Prostate gland (tissue), 2 donors: Measurements from ENCODE around the gene ZNF609. TPM values are rescaled to one million over a fixed set of nuclear protein-coding genes. Genes with fewer than 3 reads are reported as not detected.
"Not testable (repeated sequence)": the region's sequence is repeated elsewhere in the genome, so short reads cannot be mapped to it uniquely, and the experiment has no call there.

Experiments used
- DNase-seq: peaks from one replicate; pipeline ENCODE4 v3.0.0-alpha.2; 2019; ENCODE audit warnings: low spot score
- H3K27ac ChIP-seq, 2 donors: fragments of 200-600 bp; sonication (generic); 2 replicates each; pipeline ENCODE4 v1.5.1; 2017 to 2019
- H3K27me3 ChIP-seq: fragments of 200-600 bp; sonication (generic); replicated peaks from 2 replicates; pipeline ENCODE4 v1.5.1; 2019; ENCODE audit not compliant: insufficient read depth
- H3K36me3 ChIP-seq, 2 donors: fragments of 200-600 bp; sonication (generic); 1 replicate in 1 of 2; 2 replicates in 1 of 2; pipeline versions ENCODE4 v1.5.1 to v1.8.1; 2017 to 2019
- H3K4me1 ChIP-seq: fragments of 200-600 bp; sonication (generic); replicated peaks from 2 replicates; pipeline ENCODE4 v1.5.1; 2019
- H3K4me3 ChIP-seq, 2 donors: fragments of 200-600 bp; sonication (generic); 2 replicates each; pipeline ENCODE4 v1.5.1; 2017 to 2019
- H3K9me3 ChIP-seq: fragments of 200-600 bp; sonication (generic); 2 replicates; pipeline ENCODE4 v1.5.1; 2017
- POLR2A ChIP-seq: fragments of 450-650 bp; IDR thresholded peaks from one replicate; pipeline ENCODE4 v1.6.1; 2016; ENCODE audit warnings: antibody characterized with exemption, mild to moderate bottlenecking
- POLR2AphosphoS5 ChIP-seq: sonication (generic); formaldehyde crosslinking; IDR thresholded peaks from one replicate; pipeline ENCODE4 v1.6.1; 2017; ENCODE audit warnings: antibody characterized with exemption
- WGBS: methylation state at CpG from one replicate; pipeline ENCODE4 v1.1.5; 2018; 5-methylcytosine and 5-hydroxymethylcytosine counted together
- intact Hi-C: fragments of 100-400 bp; cut with DNase I; formaldehyde crosslinking; loops from one replicate; pipeline ENCODE4 v1.14.2; 2022
- total RNA-seq, 2 donors: library from RNA; depleted of rRNA; stranded (reverse); fragments of >200 nt; gene quantifications; one replicate each; pipeline ENCODE4 v1.1.0, GENCODE V29; 2016
- TF ChIP-seq, protein P1 (sequence below), 4 experiments: fragments of 200-600 bp in 2 of 4; fragments of 450-650 bp in 2 of 4; sonication (generic) in 2 of 4; IDR thresholded peaks; 1 replicate in 3 of 4; 2 replicates in 1 of 4; pipeline ENCODE4 v1.5.1; 2016 to 2019; ENCODE audit warnings: antibody characterized with exemption in 4 of 4, mild to moderate bottlenecking in 2 of 4, moderate library complexity in 2 of 4

The ZNF609 gene
- total RNA-seq, 2 donors from 2014 or later = 29.1 to 45.7 TPM

DNA sequence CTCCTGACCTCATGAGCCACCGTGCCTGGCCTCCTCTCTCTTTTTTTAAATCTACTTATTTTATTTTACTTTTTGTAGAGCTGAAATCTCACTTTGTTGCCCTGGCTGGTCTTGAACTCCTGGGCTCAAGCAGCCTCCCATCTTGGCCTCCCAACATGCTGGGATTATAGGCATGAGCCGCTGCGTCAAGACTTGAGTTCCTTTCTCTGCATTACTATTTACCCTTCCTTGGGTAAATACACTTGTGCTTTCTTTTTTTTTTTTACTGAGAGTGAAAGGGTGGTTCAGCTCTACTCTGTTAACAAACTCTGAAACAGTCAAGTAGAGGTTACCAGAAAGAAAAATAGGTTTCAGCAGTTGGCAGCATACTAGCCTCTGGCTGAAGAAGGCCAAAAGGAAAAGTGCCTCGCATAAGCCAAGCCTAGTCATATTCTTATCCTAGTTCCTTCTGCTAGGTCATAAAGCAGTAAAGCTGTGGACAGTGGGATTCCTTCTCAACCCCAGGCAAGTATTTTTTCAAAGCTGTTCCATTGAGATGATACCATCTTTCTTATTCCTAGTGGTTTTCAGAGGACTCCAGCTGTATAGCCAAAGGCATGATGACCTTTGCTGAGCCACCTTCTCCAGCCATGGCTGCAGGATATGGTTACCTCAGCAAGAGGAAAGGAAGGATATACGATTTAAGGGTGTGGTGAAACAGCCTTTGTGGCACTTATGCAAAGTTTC, 179.9 kb downstream of the ZNF609 start:
- peak overlapping the region; percentile 27 to 61 for H3K27ac ChIP-seq
- peak; percentile 28 for DNase-seq
- intact Hi-C loops = no loop called here
- WGBS = 56% methylated on average over 5 of the region's 5 CpGs
- no peaks in the 10 kb centered on the region for H3K4me1 ChIP-seq
- H3K27me3 ChIP-seq = no peaks in the 10 kb centered on the region
- no peaks in the 10 kb centered on the region for H3K9me3 ChIP-seq
- H3K36me3 ChIP-seq = no peaks in the 10 kb centered on the region
- H3K4me3 ChIP-seq = no peak overlapping the region
- TF ChIP-seq POLR2AphosphoS5 = peak; percentile 58
- TF ChIP-seq POLR2A = no peak
- TF ChIP-seq, protein P1, sequence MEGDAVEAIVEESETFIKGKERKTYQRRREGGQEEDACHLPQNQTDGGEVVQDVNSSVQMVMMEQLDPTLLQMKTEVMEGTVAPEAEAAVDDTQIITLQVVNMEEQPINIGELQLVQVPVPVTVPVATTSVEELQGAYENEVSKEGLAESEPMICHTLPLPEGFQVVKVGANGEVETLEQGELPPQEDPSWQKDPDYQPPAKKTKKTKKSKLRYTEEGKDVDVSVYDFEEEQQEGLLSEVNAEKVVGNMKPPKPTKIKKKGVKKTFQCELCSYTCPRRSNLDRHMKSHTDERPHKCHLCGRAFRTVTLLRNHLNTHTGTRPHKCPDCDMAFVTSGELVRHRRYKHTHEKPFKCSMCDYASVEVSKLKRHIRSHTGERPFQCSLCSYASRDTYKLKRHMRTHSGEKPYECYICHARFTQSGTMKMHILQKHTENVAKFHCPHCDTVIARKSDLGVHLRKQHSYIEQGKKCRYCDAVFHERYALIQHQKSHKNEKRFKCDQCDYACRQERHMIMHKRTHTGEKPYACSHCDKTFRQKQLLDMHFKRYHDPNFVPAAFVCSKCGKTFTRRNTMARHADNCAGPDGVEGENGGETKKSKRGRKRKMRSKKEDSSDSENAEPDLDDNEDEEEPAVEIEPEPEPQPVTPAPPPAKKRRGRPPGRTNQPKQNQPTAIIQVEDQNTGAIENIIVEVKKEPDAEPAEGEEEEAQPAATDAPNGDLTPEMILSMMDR (IDR thresholded peaks at IDR 0.05) = no peak

DNA sequence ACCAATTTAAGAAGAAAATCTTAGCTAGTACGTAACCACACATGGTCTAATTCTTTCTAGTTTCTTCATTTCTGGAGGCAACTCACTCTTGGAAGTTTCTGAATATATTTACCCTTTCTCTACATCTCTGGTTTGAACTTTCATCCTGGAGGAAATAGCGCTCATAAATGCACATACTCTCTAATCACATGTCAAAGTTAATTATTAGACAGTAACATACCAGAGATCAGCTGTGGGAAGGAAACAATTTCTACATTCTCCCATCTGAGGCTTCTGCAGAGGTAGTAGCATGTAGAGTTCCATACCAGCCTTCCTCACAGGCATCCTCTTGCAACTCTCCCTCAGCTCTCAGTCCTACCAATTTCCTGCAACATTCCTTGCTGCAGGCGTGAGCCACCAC, 182.5 kb downstream of the ZNF609 start:
- intact Hi-C loops = no loop called here
- no peaks in the 10 kb centered on the region for H3K4me1 ChIP-seq
- TF ChIP-seq POLR2A (no peak), POLR2AphosphoS5 (no peak)
- TF ChIP-seq, protein P1 (IDR thresholded peaks at IDR 0.05) = no peak
- 95% methylated on average over 3 of the region's 3 CpGs for WGBS
- H3K27me3 ChIP-seq = no peaks in the 10 kb centered on the region
- no peaks in the 10 kb centered on the region for H3K36me3 ChIP-seq
- no peak for DNase-seq
- no peak overlapping the region for H3K4me3 ChIP-seq
- no peak overlapping the region for H3K27ac ChIP-seq
- no peaks in the 10 kb centered on the region for H3K9me3 ChIP-seq

DNA sequence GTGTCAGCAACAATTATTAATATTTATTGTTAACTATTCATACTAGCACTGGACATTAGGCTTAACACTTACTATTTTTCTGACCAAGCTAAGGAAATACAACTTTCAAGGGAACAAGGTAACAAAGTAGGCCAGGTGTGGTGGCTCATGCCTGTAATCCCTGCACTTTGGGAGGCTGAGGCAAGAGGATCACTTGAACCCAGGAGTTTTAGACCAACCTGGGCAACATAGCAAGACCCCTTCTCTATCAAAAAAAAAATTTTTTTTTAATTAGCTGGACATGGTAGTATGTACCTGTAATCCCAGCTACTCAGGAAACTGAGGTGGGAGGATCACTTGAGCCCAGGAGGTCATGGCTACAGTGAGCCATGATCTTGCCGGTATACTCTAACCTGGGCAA, 183.3 kb downstream of the ZNF609 start:
- H3K4me1 ChIP-seq = no peaks in the 10 kb centered on the region
- H3K27ac ChIP-seq = no peak overlapping the region
- DNase-seq = no peak
- WGBS = 100% methylated on average over 1 of the region's 1 CpG
- H3K4me3 ChIP-seq = no peak overlapping the region
- no peak for TF ChIP-seq POLR2AphosphoS5
- TF ChIP-seq, protein P1 (IDR thresholded peaks at IDR 0.05) = no peak
- TF ChIP-seq POLR2A = no peak
- H3K36me3 ChIP-seq = no peaks in the 10 kb centered on the region
- H3K27me3 ChIP-seq = no peaks in the 10 kb centered on the region
- H3K9me3 ChIP-seq = no peaks in the 10 kb centered on the region
- intact Hi-C loops = no loop called here

DNA sequence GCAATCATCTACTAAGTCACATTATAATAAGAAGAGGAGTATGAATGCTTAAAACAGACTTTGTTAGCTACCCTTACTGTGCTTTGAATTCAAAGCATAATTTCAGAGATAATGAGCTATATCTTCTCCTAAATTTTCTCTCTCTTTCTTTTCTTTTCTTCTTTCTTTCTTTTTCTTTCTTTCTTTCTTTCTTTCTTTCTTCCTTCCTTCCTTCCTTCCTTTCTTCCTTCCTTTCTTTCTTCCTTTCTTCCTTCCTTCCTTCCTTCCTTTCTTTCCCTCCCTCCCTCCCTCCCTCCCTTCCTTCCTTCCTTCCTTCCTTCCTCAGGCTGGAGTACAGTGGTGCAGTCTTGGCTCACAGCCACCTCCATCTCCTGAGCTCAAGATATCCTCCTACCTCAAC, 184.4 kb downstream of the ZNF609 start:
- DNase-seq, H3K9me3 ChIP-seq, H3K27me3 ChIP-seq, H3K36me3 ChIP-seq, H3K4me3 ChIP-seq, H3K4me1 ChIP-seq, intact Hi-C loops, H3K27ac ChIP-seq: not testable (repeated sequence)

DNA sequence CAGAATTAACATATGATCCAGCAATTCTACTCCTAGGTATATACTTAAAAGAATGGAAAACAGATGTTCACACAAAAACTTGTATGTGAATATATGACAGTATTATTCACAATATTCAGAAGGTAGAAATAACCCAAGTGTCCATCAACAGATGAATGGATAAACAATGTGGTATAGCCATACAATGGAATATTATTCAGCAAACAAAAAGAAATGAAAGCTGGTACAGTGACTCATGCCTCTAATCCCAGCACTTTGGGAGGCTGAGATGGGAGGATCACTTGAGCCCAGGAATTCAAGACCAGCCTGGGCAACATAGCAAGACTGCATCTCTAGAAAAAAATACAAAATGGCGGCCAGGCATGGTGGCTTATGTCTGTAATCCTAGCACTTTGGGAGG, 185.6 kb downstream of the ZNF609 start:
- TF ChIP-seq POLR2A (no peak), POLR2AphosphoS5 (no peak)
- TF ChIP-seq, protein P1 (IDR thresholded peaks at IDR 0.05) = no peak
- Histone ChIP-seq H3K36me3 (no peaks in the 10 kb centered on the region), H3K4me3 (no peak overlapping the region), H3K27me3 (no peaks in the 10 kb centered on the region), H3K4me1 (no peaks in the 10 kb centered on the region), H3K9me3 (no peaks in the 10 kb centered on the region), H3K27ac (no peak overlapping the region)
- WGBS = 90% methylated on average over 1 of the region's 1 CpG
- DNase-seq = no peak
- intact Hi-C loops = no loop called here
